SK-N-SH (cell line): ENCODE measurements around the gene FLYWCH1. TPM values are rescaled to one million over a fixed set of nuclear protein-coding genes. Genes with fewer than 3 reads are reported as not detected.

Experiments used
- CTCF ChIA-PET: fragments of 300-600, 350-600 bp; formaldehyde crosslinking; extraction: SDS; loops from one replicate; lab custom pipeline; 2021; lab: Yijun Ruan, JAX
- POLR2A ChIA-PET: fragments of 350-600 bp; sonication (Branson Sonifier 250); formaldehyde crosslinking; extraction: SDS; loops from one replicate; lab custom pipeline; 2020; ENCODE audit warnings: antibody characterized with exemption, inconsistent platforms; lab: Yijun Ruan, JAX
- DNase-seq: peaks from one replicate; pipeline ENCODE4 v3.0.0; 2012
- H2AFZ ChIP-seq: fragments of 200-600 bp; sonication (generic); 2 replicates; pipeline ENCODE4 v1.8.1; 2016; ENCODE audit warnings: antibody characterized with exemption, mild to moderate bottlenecking, low read depth
- H3F3A ChIP-seq: fragments of 200-600 bp; sonication (generic); replicated peaks from 2 replicates; pipeline ENCODE3; 2016; ENCODE audit warnings: antibody characterized with exemption, mild to moderate bottlenecking; ENCODE audit not compliant: insufficient read depth
- H3K27ac ChIP-seq, 2 experiments: fragments of 200-500 bp in 1 of 2; fragments of 200-600 bp in 1 of 2; sonication (Bioruptor generic) in 1 of 2; sonication (generic), shearing (Covaris generic) in 1 of 2; 2 replicates each; pipeline versions ENCODE4 v1.5.1 to v1.6.1; 2014 to 2016; ENCODE audit warnings: low read depth in 2 of 2, inconsistent platforms in 1 of 2, low read length in 1 of 2, mild to moderate bottlenecking in 1 of 2, mixed read lengths in 1 of 2
- H3K27me3 ChIP-seq: fragments of 200-600 bp; sonication (generic), shearing (Covaris generic); 2 replicates; pipeline ENCODE4 v1.6.1; 2016; ENCODE audit warnings: mixed run types; ENCODE audit not compliant: insufficient read depth
- H3K36me3 ChIP-seq, 2 experiments: fragments of 200-500 bp in 1 of 2; fragments of 200-600 bp in 1 of 2; sonication (Bioruptor generic) in 1 of 2; sonication (generic) in 1 of 2; replicated peaks in 1 of 2; 2 replicates each; pipeline versions ENCODE3 to v1.5.1; 2014 to 2016; ENCODE audit warnings: low read length in 1 of 2, mild to moderate bottlenecking in 1 of 2; ENCODE audit not compliant: insufficient read depth in 2 of 2, control insufficient read depth in 1 of 2
- H3K4me1 ChIP-seq, 2 experiments: fragments of 200-500 bp in 1 of 2; fragments of 200-600 bp in 1 of 2; sonication (Bioruptor generic) in 1 of 2; sonication (generic), shearing (Covaris generic) in 1 of 2; 2 replicates each; pipeline versions ENCODE4 v1.5.1 to v1.6.1; 2014 to 2016; ENCODE audit warnings: low read depth in 1 of 2, low read length in 1 of 2, mixed run types in 1 of 2; ENCODE audit not compliant: insufficient read depth in 2 of 2, control insufficient read depth in 1 of 2
- H3K4me2 ChIP-seq: fragments of 200-600 bp; sonication (generic), shearing (Covaris generic); 2 replicates; pipeline ENCODE4 v1.6.1; 2017; ENCODE audit warnings: mixed run types
- H3K4me3 ChIP-seq, 2 experiments: fragments of 200-500 bp in 1 of 2; fragments of 200-600 bp in 1 of 2; sonication (Bioruptor generic) in 1 of 2; sonication (generic), shearing (Covaris generic) in 1 of 2; 2 replicates each; pipeline versions ENCODE4 v1.5.1 to v1.8.1; 2014 to 2016; ENCODE audit warnings: low read depth in 2 of 2, inconsistent platforms in 1 of 2, low read length in 1 of 2, mild to moderate bottlenecking in 1 of 2, mixed read lengths in 1 of 2, moderate library complexity in 1 of 2
- H3K79me2 ChIP-seq: fragments of 200-600 bp; sonication (generic); 2 replicates; pipeline ENCODE4 v1.8.1; 2017; ENCODE audit warnings: mild to moderate bottlenecking; ENCODE audit not compliant: insufficient read depth
- H3K9ac ChIP-seq: fragments of 200-600 bp; sonication (generic); 2 replicates; pipeline ENCODE4 v1.6.1; 2017; ENCODE audit warnings: mixed run types
- H3K9me2 ChIP-seq: fragments of 200-600 bp; sonication (generic); 2 replicates; pipeline ENCODE4 v1.6.1; 2017; ENCODE audit warnings: mixed run types
- H3K9me3 ChIP-seq: fragments of 200-600 bp; sonication (generic); 2 replicates; pipeline ENCODE4 v1.6.1; 2017; ENCODE audit warnings: mixed run types, mild to moderate bottlenecking, moderate library complexity
- H4K20me1 ChIP-seq: fragments of 200-600 bp; sonication (generic); 2 replicates; pipeline ENCODE4 v1.6.1; 2017; ENCODE audit warnings: mild to moderate bottlenecking, mixed run types; ENCODE audit not compliant: insufficient read depth
- ELF1 ChIP-seq: IDR thresholded peaks from 2 replicates; pipeline ENCODE4 v1.4.0; 2012
- FOXJ3 ChIP-seq: sonication (generic); formaldehyde crosslinking; IDR thresholded peaks from 2 replicates; pipeline ENCODE4 v1.5.1; 2020; ENCODE audit warnings: mild to moderate bottlenecking, missing genetic modification reagents
- FOXM1 ChIP-seq: IDR thresholded peaks from 2 replicates; pipeline ENCODE4 v1.4.0; 2012; ENCODE audit warnings: low read depth, mild to moderate bottlenecking
- JUND ChIP-seq: IDR thresholded peaks from 2 replicates; pipeline ENCODE4 v1.4.0; 2012
- MAX ChIP-seq: IDR thresholded peaks from 2 replicates; pipeline ENCODE4 v1.4.0; 2012; ENCODE audit warnings: low read depth
- MEF2A ChIP-seq: IDR thresholded peaks from 2 replicates; pipeline ENCODE4 v1.4.0; 2012; ENCODE audit warnings: low read depth, borderline replicate concordance
- MXI1 ChIP-seq: IDR thresholded peaks from 2 replicates; pipeline ENCODE4 v1.6.1; 2012; ENCODE audit warnings: mild to moderate bottlenecking, low read depth, low read length, improper control_type of control experiment
- POLR2AphosphoS5 ChIP-seq: IDR thresholded peaks from 2 replicates; pipeline ENCODE4 v1.6.1; 2012; ENCODE audit warnings: low read depth, low read length
- REST ChIP-seq: IDR thresholded peaks from 2 replicates; pipeline ENCODE4 v1.6.1; 2012; ENCODE audit warnings: mild to moderate bottlenecking, low read depth, low read length, moderate library complexity
- SIN3A ChIP-seq: IDR thresholded peaks from 2 replicates; pipeline ENCODE4 v1.6.1; 2012; ENCODE audit warnings: low read depth, mild to moderate bottlenecking, low read length, moderate library complexity, borderline replicate concordance
- SMC3 ChIP-seq: IDR thresholded peaks from 2 replicates; pipeline ENCODE4 v1.6.1; 2012; ENCODE audit warnings: low read depth, low read length, improper control_type of control experiment
- TAF1 ChIP-seq: IDR thresholded peaks from 2 replicates; pipeline ENCODE4 v1.6.1; 2012; ENCODE audit warnings: low read depth, mild to moderate bottlenecking, low read length, moderate library complexity, borderline replicate concordance
- TCF12 ChIP-seq: IDR thresholded peaks from 2 replicates; pipeline ENCODE4 v1.4.0; 2012
- WGBS: methylation state at CpG from one replicate; pipeline ENCODE4 v1.1.6; 2017; ENCODE audit warnings: low lambda C conversion rate; 5-methylcytosine and 5-hydroxymethylcytosine counted together
- polyA plus RNA-seq, 3 experiments: library from polyadenylated mRNA; depleted of rRNA; stranded (reverse); fragments of >200 nt; gene quantifications; 2 replicates each; pipeline ENCODE4 v1.2.3, GENCODE V29; 2012
- TF ChIP-seq, protein P1 (sequence below): IDR thresholded peaks from 2 replicates; pipeline ENCODE4; 2012
- TF ChIP-seq, protein P2 (sequence below): IDR thresholded peaks from 2 replicates; pipeline ENCODE4 v1.4.0; 2012; ENCODE audit warnings: low read depth, borderline replicate concordance
- TF ChIP-seq, protein P3 (sequence below): fragments of 150-350 bp; IDR thresholded peaks from 2 replicates; pipeline ENCODE4 v1.6.1; 2017; ENCODE audit warnings: antibody characterized with exemption, low read length, low read depth, borderline replicate concordance

FLYWCH1 gene
- polyA plus RNA-seq, 1 of the 3 experiments (the other 2 are of a cell fraction), result 30.1 TPM

- ChIA-PET POLR2A (no interaction called here), CTCF (interaction anchor here (0.8 to 2.0 kb wide), 4 partner anchors 12 to 152 kb away, joined by 3 to 6 read pairs (median 6); no protein-coding TSS in a partner anchor)
- TF ChIP-seq, protein P1, sequence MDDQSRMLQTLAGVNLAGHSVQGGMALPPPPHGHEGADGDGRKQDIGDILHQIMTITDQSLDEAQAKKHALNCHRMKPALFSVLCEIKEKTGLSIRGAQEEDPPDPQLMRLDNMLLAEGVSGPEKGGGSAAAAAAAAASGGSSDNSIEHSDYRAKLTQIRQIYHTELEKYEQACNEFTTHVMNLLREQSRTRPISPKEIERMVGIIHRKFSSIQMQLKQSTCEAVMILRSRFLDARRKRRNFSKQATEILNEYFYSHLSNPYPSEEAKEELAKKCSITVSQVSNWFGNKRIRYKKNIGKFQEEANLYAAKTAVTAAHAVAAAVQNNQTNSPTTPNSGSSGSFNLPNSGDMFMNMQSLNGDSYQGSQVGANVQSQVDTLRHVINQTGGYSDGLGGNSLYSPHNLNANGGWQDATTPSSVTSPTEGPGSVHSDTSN, result no peak
- TF ChIP-seq, protein P2, sequence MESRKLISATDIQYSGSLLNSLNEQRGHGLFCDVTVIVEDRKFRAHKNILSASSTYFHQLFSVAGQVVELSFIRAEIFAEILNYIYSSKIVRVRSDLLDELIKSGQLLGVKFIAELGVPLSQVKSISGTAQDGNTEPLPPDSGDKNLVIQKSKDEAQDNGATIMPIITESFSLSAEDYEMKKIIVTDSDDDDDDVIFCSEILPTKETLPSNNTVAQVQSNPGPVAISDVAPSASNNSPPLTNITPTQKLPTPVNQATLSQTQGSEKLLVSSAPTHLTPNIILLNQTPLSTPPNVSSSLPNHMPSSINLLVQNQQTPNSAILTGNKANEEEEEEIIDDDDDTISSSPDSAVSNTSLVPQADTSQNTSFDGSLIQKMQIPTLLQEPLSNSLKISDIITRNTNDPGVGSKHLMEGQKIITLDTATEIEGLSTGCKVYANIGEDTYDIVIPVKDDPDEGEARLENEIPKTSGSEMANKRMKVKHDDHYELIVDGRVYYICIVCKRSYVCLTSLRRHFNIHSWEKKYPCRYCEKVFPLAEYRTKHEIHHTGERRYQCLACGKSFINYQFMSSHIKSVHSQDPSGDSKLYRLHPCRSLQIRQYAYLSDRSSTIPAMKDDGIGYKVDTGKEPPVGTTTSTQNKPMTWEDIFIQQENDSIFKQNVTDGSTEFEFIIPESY, result no peak
- TF ChIP-seq, protein P3, sequence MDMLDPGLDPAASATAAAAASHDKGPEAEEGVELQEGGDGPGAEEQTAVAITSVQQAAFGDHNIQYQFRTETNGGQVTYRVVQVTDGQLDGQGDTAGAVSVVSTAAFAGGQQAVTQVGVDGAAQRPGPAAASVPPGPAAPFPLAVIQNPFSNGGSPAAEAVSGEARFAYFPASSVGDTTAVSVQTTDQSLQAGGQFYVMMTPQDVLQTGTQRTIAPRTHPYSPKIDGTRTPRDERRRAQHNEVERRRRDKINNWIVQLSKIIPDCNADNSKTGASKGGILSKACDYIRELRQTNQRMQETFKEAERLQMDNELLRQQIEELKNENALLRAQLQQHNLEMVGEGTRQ, result no peak
- TF ChIP-seq MAX, result no peak
- TF ChIP-seq POLR2AphosphoS5, result no peak
- TF ChIP-seq FOXM1, result no peak
- TF ChIP-seq MXI1, result no peak
- TF ChIP-seq ELF1, result no peak
- TF ChIP-seq FOXJ3 (CRISPR knock-in tag), result no peak
- no peak for TF ChIP-seq SIN3A
- TF ChIP-seq TAF1, result no peak
- no peak for TF ChIP-seq JUND
- TF ChIP-seq MEF2A, result no peak
- no peak for TF ChIP-seq TCF12
- TF ChIP-seq SMC3, result no peak
- no peak for TF ChIP-seq REST
- no peaks in the 10 kb centered on the region for H3K9me3 ChIP-seq
- no peak overlapping the region for H3K9ac ChIP-seq
- peaks cover 17% of the 10 kb centered on the region for H3K79me2 ChIP-seq
- no peaks in the 10 kb centered on the region for H3K36me3 ChIP-seq
- DNase-seq, result no peak
- no peak overlapping the region for H3K4me2 ChIP-seq
- peaks cover 0 to 6% of the 10 kb centered on the region in 2 experiments; a peak in 1 of 4 replicates for H3K4me1 ChIP-seq
- no peaks in the 10 kb centered on the region for H3K27me3 ChIP-seq
- no peaks in the 10 kb centered on the region for H3K9me2 ChIP-seq
- H3K27ac ChIP-seq, result no peak overlapping the region
- H2AFZ ChIP-seq, result no peak overlapping the region
- H3K4me3 ChIP-seq, result no peak overlapping the region
- H3F3A ChIP-seq, result peaks cover 9% of the 10 kb centered on the region
- 78% methylated on average over 6 of the region's 6 CpGs for WGBS
- no peaks in the 10 kb centered on the region for H4K20me1 ChIP-seq
Observed at GRCh38 chr16:2879854-2880508, 31.8 kb upstream of the FLYWCH1 start.
